NCI-H2171 treated with DMSO at 0.1 percent for 48 hours (cell line): ENCODE results near the gene CROCC2.

Experiments used
- DNase-seq: peaks from one replicate; lab custom pipeline; 2025; lab: John Stamatoyannopoulos, UW

The CROCC2 gene

DNA sequence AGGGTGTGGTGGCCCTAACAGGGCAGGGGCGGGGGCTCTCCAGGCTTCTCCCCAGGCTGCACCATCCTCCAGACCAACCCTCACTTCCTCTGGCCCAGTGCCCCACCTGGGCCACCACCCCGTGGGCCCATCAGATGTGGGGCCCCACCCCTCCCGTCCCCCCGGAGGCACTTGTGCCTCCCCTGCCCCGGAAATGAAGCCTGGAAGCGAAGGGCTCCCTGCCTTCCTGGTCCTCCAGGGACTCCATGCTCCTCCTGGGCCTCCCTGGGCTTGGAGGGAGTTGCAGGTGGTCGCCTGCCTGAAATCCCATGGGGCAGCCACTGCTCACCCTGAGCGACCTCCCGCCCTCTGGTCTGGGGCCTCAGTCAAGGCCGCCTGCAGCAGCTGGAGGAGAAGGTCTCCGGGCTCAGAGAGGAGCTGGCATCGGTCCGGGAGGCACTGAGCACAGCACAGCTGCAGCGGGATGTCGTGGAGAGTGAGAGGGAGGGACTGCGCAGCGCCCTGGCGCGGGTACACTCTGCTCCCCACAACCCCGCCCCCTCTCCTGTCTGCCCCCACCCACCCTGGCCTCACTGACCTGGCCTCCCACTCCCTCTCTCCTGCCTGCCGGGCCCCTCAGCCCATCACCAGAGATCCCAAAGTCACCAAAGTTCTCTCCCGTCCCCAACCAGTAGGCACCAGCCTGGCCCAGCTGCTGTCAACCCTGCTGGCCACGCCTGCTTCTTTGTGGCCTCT lies 28.0 kb downstream of the CROCC2 start:
- no peak for DNase-seq

DNA sequence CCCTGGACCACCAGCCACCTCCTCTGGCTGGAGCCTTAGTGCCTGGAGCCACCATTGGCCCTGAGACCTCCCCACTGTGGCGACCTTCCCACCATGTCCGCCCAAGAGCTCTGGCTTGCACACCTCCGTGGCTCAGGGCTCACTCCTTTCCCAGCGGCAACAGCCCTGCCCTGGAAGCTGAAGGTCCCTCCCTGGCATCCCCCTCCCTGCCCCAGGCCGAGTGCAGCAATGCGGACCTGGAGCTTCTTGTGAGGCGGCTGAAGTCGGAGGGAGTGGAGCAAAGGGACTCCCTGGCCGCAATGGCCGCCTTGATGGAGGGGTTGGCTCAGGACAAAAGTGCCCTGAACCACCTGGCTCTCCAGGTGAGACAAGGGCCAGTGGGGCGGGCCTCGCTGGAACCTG lies 28.6 kb downstream of the CROCC2 start:
- no peak for DNase-seq

DNA sequence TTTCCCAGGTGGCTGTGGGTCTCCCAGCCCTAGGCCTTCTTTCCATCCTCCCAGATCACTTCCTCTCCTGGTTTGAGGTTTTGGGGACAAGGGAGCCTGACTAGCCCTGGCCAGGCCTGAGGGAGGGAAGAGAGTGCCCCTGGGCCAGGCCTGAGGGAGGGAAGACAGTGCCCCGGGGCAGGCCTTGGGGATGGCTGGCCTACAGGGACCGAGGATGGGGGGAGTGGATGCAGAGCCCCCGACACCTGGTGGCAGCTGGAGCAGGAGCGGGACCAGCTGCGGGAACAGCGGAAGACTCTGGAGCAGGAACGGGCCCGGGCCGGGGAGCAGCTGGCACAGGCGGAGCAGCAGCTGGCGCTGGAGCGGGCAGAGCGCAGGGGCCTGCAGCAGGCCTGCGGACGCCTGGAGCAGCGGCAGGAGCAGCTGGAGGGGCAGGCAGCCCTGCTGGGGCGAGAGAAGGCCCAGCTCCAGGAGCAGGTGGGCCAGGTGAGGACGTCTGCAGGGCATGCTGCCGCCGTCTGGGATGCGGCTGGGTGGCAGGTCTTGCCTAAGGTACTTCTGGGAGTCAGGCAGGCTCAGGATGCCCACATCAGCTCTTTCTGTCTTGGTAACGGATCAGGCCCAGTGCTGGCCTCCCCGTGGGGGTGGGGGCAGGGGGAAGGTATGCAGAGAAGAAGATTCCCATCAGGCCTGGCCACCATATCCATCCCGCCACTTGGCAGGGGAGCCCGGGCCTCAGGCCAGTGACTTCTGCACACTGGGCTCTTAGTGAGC lies 29.2 kb downstream of the CROCC2 start:
- peak; percentile 82 for DNase-seq

DNA sequence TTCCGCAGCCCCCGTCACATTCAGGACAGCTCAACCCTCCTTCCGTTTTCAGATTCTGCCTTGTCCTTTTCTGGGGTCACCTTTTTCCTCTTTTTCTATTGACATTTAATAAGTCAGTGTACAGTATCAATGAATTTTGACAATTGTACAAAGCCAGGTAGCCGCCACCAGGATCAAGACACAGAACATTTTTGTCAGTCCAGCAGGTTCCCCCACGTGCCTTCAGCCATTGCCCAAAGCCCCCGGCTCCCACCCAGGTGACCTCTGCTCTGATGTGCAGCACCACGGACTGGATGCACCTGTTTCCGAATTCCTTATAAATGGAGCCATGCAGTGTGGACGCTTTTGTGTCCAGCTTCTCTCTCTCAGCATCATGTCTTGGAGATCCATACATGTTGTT lies 30.0 kb downstream of the CROCC2 start:
- DNase-seq: no peak

DNA sequence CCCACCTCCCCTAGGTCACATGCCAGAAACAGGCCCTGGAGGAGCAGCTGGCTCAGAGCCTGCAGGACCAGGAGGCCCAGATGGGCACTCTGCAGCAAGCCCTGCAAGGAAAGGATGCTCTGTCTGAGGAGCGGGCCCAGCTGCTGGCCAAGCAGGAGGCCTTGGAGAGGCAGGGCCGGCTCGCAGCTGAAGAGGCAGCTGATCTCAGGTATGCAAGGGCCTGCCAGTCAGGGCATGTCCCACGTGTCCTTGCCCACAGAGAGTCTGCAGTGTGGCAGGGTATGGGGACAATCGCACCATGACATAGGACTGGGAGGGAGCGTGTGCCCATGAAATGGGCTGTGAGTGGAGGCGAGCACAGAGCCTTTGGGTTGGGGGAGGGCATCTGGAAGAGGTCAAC lies 39.9 kb downstream of the CROCC2 start:
- DNase-seq: peak; percentile 31

DNA sequence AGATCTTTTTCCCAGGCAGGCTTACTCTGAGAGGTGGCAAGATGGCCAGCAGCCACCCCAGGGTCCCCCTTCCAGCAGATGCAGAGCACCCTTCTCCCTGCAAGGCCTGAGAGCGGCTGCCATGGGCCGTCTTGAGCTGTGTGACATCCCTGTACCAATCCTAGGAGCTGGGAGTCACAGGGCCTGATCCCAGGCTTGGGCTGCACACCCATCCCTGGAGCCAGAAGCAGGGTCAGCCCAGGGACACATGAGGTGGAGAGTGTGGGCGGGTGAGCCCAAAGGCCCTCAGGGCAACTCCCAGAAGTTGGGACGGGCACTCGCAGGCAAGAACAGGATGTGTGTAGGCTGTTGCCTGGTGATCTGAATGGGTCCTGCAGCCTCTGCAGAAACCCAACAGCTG lies 40.5 kb downstream of the CROCC2 start:
- DNase-seq: no peak

DNA sequence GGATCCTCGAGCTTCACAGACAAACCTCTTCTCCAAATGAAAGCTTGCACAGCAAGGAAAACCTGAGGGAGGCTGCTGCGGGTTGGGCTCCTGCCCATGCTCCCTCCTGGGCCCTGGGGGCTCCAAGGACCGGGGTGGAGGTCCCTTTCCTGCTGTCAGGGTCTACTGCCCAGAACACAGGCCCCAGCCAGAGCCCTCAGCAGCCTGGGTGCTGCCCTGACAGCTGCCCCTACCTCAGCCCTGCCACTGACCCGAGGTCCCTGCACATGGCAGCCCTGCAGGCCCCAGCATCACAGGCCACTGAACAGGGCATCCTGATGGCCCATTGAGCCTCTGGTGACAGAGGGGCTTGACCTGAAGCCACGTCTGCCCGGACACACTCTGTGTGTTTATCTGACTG lies 41.0 kb downstream of the CROCC2 start:
- DNase-seq: no peak

DNA sequence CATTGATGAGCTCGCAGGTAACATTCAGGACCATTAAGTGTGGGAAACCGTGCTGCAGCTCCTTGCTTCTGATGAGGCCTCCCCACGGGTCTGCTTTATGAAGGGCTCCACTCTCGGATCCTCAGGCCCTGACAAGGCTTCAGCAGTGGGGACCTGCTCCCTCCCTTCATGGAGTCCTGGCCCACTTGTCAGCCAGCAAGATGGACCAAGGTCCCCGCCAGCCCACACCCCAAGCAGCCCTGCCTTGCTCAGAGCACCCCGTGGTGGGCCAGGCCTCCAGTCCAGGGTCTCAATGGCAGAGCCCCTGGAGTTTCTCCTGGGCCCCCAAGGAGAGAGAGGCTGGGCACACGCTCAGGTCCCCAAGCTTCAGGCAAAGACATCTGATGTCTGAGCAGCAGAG lies 41.5 kb downstream of the CROCC2 start:
- no peak for DNase-seq

DNA sequence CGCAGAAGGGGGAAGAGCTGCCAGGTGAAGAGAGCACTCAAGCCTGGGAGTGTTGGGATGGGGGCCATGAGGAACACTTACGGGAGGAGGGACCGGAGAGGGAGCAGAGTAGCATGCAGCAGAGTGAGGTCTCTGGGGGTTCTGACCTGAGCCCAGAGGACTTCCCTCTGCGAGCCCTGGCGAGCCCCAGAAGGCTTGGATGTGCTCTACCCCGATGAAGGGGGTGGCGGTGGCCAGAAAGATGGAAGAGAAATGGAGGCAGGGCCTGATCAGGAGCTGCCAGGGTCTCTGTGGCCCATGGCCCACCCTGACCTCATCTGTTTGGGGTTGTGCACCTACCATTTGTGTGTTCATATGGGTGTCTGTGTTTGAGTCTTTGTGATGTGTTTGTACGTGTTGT lies 42.0 kb downstream of the CROCC2 start:
- DNase-seq: no peak

DNA sequence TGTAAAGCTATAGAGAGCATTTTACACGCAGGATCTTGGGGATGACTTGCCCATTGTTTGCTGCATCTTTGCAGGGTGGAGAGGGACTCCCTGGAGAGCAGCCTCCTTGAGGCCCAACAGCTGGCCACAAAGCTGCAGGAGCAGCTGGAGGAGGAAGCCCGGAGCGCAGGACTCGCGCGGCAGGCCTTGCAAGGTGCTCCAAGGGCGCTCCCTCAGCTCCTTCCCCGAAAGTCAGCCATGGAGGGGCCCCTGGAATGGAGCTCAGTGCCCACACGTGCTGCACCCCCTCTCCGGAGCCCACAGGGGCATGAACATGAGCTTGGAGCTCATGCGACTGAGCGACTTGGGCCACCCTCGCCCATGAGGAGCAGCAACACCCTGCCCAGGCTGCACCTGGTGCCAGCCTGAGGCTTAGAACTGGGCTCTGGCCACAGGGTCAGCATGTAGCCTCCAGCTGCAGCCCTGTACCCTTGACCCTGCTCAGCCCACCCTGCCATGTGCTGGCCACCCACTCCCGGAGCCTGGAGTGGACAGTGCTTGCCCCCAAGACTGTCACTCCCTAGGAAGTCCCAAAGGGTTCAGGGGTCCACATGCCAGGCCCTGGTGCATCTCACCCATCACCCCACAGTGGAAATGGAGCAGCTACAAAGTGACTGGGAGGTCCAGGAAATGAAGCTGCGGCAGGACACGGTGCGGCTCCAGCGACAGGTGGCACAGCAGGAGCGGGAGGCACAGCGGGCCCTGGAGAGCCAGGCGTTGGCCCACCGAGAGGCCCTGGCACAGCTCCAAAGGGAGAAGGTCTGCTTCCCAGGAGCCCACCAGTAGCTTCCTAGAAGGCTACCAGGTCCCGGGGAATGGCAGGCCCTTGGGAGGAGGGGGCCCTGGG lies 43.0 kb downstream of the CROCC2 start:
- DNase-seq: no peak

DNA sequence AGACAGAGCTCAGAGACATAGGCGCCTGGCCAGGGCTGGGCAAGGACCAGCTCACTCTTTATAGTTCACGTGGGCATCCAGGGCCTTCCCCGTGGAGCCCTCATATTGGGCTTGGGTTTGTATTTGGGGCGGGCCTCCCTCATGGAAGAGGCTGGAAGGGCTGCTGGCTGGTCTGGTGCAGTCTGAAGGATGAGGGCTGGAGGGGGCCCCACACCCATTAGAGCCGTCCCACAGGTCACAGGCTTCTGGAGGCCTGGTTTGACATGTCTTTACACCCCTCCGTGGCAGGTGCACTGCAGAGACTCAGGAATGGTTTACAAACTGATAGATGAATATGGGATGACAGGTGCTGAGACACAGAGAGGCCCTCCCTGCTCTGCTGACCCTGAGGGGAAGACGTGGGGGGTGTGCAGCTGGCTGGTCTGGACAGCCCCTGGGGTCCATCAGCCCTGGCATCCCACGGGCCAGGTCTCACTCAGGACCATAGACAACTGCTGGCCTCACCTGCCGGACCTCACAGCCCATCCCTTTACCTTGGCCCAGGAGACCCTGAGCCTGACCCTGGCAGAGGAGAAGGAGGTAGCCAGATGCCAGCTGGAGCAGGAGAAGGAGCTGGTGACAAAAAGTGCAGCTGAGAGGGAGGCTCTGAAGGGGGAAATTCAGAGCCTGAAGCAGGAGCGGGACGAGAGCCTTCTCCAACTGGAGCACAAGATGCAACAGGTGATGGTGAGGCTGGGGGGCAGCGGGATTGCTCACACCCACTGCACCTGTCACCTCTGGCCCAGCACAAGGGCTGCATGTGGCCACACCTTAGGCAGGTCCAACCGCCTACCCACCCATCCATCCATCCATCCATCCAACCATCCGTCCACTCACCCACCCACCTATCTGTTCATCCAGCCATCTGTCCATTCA lies 43.9 kb downstream of the CROCC2 start:
- DNase-seq: no peak

DNA sequence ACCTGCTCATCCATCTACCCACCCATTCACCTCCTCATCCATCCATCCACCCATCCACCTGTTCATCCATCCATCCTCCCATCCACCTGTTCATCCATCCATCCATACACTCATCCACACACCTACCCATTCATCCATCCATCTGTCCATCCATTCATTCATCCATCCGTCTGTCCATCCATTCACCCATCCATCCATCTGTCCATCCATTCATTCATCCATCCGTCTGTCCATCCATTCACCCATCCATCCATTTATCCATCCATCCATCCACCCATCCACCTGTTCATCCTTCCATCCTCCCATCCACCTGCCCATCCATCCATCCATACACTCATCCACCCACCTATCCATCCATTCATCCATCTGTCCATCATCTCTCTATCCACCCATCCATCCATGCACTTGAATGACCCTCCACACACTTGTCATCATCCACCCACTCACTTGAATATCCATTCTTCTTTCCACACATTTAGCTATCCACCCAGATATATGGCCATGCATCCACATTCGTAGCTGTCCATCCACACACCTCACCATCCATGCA lies 45.0 kb downstream of the CROCC2 start:
- no peak for DNase-seq

DNA sequence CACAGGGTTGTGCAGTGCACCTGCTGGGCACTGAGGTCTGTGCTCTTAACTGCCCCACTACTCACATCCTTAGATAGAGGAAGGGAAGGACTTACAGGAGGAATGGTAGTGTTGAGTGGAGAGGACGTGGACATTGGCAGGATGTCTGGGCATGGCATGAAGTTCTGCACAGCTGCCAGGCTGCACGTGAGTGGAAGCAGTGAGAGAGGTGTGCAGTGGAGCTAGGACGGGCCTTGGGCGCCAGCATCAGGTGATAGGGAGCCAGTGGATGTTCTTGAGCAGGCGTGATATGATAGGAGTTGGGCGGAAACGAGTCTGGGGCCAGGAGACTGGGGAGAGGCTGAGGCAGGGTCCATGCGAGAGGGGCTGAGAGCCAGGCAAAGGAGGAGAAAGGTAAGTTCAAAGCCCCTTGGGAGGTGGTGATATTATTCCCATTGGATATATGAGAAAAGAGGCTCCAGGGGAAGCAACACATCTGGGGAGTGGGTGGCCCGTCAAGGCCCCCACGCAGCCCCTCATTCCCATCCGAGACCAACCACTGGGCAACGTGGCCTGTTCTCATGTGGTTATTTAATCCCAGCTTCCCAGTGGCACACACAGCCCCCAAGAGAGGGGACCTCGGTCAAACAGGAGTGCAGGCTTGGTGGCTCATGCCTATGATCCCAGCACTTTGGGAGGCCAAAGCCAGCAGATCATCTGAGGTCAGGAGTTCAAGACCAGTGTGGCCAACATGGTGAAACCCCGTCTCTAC lies 46.5 kb downstream of the CROCC2 start:
- DNase-seq: no peak

DNA sequence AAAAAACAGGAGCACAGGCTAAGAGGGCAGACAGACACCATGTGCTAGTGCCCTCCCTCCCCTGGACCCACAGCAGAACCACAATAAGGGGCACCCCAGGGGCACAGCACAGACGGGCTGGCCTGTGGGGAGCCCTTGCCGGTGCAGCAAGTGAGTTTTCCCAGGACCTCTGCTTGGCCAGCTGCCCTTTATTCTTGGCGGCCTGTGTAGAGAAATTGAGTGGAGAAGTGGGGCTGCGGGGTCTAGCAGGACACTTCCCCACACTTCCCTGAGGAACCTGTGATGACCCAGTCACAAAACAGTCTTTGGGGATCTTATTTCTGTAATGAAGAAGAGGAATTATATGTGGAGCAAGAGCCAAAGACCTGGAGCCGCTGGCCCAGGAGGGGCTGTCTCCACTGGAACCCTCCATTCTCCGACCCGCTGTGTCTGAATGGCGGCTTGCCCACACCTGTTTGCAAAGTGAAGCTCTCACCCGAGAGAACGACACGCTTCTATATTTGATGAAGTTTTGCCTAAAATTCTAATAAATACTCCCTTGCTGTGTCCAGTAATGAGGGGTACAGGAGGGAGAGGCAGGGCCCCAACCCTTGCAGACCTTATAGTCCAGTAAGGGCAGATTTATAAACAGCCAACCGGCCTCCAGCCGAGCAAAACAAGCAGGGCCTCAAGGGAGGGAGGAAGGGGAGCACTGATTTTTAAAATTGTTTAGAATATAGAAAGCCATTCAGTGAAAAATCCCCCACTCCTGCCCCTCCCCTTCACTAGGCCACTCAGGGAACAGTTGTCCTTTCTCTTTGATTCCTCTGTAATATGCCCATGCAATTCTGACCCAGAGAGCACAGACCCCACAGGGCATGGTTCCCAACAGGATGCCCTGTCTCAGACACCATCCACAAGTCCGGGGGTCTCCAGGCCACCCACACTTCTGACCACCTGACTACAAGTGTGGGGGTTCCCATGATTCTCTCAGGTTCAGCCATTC lies 47.6 kb downstream of the CROCC2 start:
- no peak for DNase-seq

DNA sequence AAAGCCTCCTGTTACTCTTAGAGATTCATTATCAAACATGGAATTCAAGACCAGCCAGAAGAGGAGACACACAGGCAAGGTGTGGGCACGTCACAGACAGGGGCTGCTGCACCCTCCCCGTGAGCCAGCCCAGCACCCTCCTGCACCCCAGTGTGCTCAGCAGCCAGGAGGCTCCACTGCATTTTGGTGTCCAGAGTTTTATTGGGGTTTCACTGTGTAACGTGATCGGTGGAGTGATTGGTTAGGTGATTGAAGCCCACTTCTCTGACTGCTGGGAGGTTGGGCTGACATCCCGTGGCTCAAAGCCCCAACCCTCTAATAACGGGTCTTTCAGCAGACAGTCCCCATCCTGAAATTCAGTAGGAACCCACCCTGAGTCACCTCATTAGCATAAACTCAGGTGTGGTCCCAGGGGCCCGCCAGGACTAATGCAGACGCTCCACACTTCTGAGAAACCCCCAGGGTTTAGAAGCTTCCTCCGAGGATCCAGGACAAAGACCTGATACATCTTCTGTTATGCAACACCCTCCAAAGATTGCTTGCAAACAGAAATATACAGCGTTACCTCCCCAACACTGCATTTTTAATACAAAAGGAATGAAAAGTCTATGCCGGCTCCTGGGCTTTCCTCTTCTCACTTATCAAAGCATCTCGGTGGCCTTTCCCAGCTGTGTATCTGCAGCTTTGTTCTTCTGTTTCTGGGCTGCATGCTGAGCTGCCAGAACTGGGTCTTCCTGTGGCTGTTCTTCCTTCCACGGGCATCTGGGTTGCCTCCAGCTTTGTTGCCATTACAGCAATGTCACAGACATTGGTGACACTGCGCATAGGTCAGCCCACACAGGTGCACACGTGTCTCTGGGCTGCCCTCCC lies 48.5 kb downstream of the CROCC2 start:
- DNase-seq: no peak

DNA sequence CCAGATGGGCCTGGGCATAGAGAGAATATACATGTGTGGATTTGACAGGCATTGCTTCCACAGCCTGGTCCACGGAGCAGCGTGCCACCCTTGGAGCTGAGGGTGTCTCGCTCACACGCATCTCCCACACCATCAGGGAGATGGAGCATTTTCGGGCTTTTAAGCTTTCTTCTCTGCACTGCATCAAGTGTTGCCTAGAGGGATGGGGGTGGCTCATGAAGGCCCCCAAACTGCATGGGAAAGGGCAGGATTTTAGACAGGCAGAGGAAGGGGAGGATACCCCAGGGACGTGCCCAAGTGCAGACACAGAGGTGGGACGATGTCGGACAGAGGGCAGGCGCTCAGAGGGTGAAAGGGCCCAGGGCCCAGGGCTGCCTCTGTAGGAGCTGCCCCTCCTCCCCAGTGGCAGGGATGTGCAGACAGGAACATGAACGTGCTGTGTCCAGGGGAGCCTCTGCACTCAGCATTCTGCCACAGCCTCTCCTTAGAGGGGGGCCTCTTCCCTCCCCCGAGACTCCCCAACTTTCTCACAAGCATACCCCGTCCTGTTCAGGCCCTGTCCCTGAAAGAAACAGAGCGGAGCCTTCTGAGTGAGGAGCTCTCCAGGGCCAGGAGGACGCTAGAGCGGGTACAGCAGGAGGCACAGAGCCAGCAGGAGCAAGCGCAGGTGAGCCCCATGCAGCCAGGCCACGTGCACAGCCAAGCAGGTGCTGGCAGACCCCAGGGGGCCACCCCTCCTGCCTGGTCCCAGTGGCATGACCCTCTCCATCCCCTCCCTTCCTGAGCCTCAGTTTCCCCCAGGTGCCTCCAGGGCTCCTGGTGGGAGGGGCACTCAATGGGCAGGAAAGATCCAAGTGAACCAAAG lies 49.4 kb downstream of the CROCC2 start:
- DNase-seq: no peak

DNA sequence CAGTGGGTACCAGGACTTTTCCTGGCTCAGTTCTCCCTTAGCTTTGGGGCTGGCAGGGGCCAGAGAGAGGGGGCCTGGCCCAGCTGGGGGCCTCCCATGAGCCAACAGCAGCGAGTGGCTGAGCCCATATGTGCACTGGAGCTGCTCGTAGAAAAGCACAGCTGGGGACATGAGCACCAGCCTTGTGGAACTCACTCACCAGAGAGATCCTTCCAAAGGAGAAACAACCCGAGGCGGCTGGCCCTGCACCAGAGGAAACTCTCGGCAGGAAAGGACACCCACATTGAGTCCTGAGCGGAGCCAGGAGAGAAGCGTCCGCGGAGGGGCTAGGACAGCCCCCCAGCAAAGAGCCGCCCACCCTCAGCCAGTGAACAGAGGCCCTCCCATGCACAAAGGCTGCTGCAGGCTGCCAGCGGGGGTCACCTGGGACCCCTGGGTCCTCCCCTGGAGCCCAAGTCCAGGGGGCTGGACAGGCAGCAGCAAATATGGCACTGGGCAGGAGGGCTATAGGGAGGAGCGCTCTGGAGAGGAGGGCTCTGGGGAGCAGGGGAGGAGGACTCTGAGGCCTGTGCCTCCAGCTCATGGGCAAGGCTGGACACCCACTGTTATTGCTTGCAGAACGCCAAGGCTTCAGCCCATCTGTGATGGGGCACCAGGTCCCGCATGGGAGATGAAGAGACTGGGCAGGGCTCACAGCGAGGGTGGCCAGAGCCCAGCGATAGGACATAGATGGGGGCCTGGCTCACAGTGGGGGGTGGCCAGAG lies 50.2 kb downstream of the CROCC2 start:
- DNase-seq: no peak
